HG03025 (cell line): ENCODE measurements around the gene NCAM1.

Source experiments
- ATAC-seq: cut with Tn5 transposase; IDR thresholded peaks from one replicate; pipeline ENCODE4 v1.9.1; 2021; ENCODE audit warnings: mild to moderate bottlenecking, moderate library complexity; ENCODE audit not compliant: unreplicated experiment, low FRiP score

Gene NCAM1

GRCh38 chr11:113270080-113270479, 308.9 kb downstream of the NCAM1 start:
- no peak for ATAC-seq

GRCh38 chr11:113271551-113272245, 310.5 kb downstream of the NCAM1 start:
- ATAC-seq = no peak

- ATAC-seq = no peak
These were observed 311.1 kb downstream of the NCAM1 start for GRCh38 chr11:113272281-113272680.

- no peak for ATAC-seq
These were observed 311.9 kb downstream of the NCAM1 start for GRCh38 chr11:113272927-113273615.

- no peak for ATAC-seq
These were observed 312.5 kb downstream of the NCAM1 start for GRCh38 chr11:113273720-113274119.

GRCh38 chr11:113274713-113275582, 313.7 kb downstream of the NCAM1 start:
- no peak for ATAC-seq

- ATAC-seq = no peak
These were observed 314.4 kb downstream of the NCAM1 start for GRCh38 chr11:113275602-113276001.

- no peak for ATAC-seq
These were observed 315.2 kb downstream of the NCAM1 start for GRCh38 chr11:113276466-113276865.

GRCh38 chr11:113277907-113278306, 316.7 kb downstream of the NCAM1 start:
- no peak for ATAC-seq

GRCh38 chr11:113278481-113278880, 317.3 kb downstream of the NCAM1 start:
- no peak for ATAC-seq

GRCh38 chr11:113278925-113279324, 317.7 kb downstream of the NCAM1 start:
- ATAC-seq = no peak

GRCh38 chr11:113279591-113279990, 318.4 kb downstream of the NCAM1 start:
- ATAC-seq = no peak

- ATAC-seq = no peak
These were observed 320.0 kb downstream of the NCAM1 start for GRCh38 chr11:113281052-113281725.

GRCh38 chr11:113282898-113283437, 321.7 kb downstream of the NCAM1 start:
- no peak for ATAC-seq

GRCh38 chr11:113283881-113284280, 322.7 kb downstream of the NCAM1 start:
- no peak for ATAC-seq

- no peak for ATAC-seq
These were observed 324.8 kb downstream of the NCAM1 start for GRCh38 chr11:113286009-113286408.

- no peak for ATAC-seq
These were observed 325.6 kb downstream of the NCAM1 start for GRCh38 chr11:113286509-113287497.

GRCh38 chr11:113287801-113288200, 326.6 kb downstream of the NCAM1 start:
- ATAC-seq = no peak

GRCh38 chr11:113288286-113288863, 327.2 kb downstream of the NCAM1 start:
- ATAC-seq = no peak
